Mucosa of rectum (tissue), 2 donors: Measurements from ENCODE around the gene PARD3.
"Not testable (repeated sequence)": the region's sequence is repeated elsewhere in the genome, so short reads cannot be mapped to it uniquely, and the experiment has no call there.

Experiments
- H3K27ac ChIP-seq, 2 donors: one replicate each; pipeline ENCODE4 v1.7.0; 2013; ENCODE audit warnings: inconsistent platforms in 2 of 2, low read depth in 2 of 2, low read length in 2 of 2
- H3K27me3 ChIP-seq, 2 donors: one replicate each; pipeline ENCODE4 v1.7.0; 2013; ENCODE audit warnings: low read length in 2 of 2; ENCODE audit not compliant: control insufficient read depth in 2 of 2, insufficient read depth in 2 of 2
- H3K36me3 ChIP-seq, 2 donors: one replicate each; pipeline ENCODE4 v1.7.0; 2013; ENCODE audit warnings: low read length in 2 of 2; ENCODE audit not compliant: control insufficient read depth in 2 of 2, insufficient read depth in 2 of 2
- H3K4me1 ChIP-seq, 2 donors: one replicate each; pipeline ENCODE4 v1.7.0; 2013; ENCODE audit warnings: low read length in 2 of 2, mild to moderate bottlenecking in 1 of 2; ENCODE audit not compliant: control insufficient read depth in 2 of 2, insufficient read depth in 2 of 2
- H3K4me3 ChIP-seq, 2 donors: one replicate each; pipeline ENCODE4 v1.7.0; 2013; ENCODE audit warnings: low read length in 2 of 2
- H3K9ac ChIP-seq, 2 donors: one replicate each; pipeline ENCODE4 v1.7.0; 2013; ENCODE audit warnings: low read length in 2 of 2, low read depth in 1 of 2, mild to moderate bottlenecking in 1 of 2
- H3K9me3 ChIP-seq, 2 donors: one replicate each; pipeline ENCODE4 v1.7.0; 2013; ENCODE audit warnings: low read length in 2 of 2; ENCODE audit not compliant: control insufficient read depth in 2 of 2
- donor health status: healthy.
- donor health status: Normal muscosa, but diverticular disease.

PARD3 gene

GRCh38 chr10:34710391-34710751 lies 104.7 kb downstream of the PARD3 start:
- H3K27me3 ChIP-seq: no peaks in the 10 kb centered on the region
- no peak overlapping the region for H3K4me3 ChIP-seq
- no peaks in the 10 kb centered on the region for H3K9me3 ChIP-seq
- no peak overlapping the region for H3K9ac ChIP-seq
- peaks cover 0 to 5% of the 10 kb centered on the region in 2 donors for H3K4me1 ChIP-seq
- no peak overlapping the region for H3K27ac ChIP-seq
- no peaks in the 10 kb centered on the region for H3K36me3 ChIP-seq

- H3K4me1 ChIP-seq: peaks cover 0 to 5% of the 10 kb centered on the region in 2 donors
- no peak overlapping the region for H3K27ac ChIP-seq
- H3K4me3 ChIP-seq: no peak overlapping the region
- H3K9ac ChIP-seq: no peak overlapping the region
- H3K27me3 ChIP-seq: no peaks in the 10 kb centered on the region
- no peaks in the 10 kb centered on the region for H3K36me3 ChIP-seq
- no peaks in the 10 kb centered on the region for H3K9me3 ChIP-seq
These were observed 105.3 kb downstream of the PARD3 start for GRCh38 chr10:34709637-34710390.

DNA sequence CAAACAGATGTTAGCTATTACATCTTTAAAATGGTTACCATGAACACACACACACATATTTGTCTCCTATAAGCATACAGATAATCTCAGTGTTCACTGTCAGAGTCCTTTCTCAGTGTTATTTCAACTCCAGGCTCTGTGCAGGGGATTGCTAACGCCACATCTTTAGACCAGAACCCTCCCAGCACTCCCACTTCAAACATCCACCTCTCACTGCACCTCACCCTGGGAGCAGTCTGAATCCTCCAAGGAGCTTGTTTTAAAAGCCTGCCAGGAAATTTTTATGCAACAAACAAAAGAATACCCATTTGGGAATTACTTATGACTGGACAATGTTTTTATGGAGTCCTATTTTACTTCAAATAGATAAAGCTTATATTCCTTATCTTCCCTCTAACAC lies 107.4 kb downstream of the PARD3 start:
- H3K9me3 ChIP-seq: no peaks in the 10 kb centered on the region
- no peak overlapping the region for H3K27ac ChIP-seq
- peaks cover 0 to 3% of the 10 kb centered on the region in 2 donors for H3K4me1 ChIP-seq

GRCh38 chr10:34706992-34707391 lies 108.1 kb downstream of the PARD3 start:
- H3K27ac ChIP-seq, H3K9me3 ChIP-seq, H3K4me1 ChIP-seq, H3K27me3 ChIP-seq, H3K9ac ChIP-seq, H3K36me3 ChIP-seq, H3K4me3 ChIP-seq: not testable (repeated sequence)

More for the DNA sequence above, 107.4 kb downstream of the PARD3 start:
- Histone ChIP-seq H3K27me3 (no peaks in the 10 kb centered on the region), H3K4me3 (no peak overlapping the region), H3K36me3 (no peaks in the 10 kb centered on the region), H3K9ac (no peak overlapping the region)

GRCh38 chr10:34706147-34706546 lies 108.9 kb downstream of the PARD3 start:
- no peak overlapping the region for H3K9ac ChIP-seq
- no peak overlapping the region for H3K27ac ChIP-seq
- no peaks in the 10 kb centered on the region for H3K27me3 ChIP-seq
- H3K4me3 ChIP-seq: no peak overlapping the region
- H3K36me3 ChIP-seq: no peaks in the 10 kb centered on the region
- H3K9me3 ChIP-seq: no peaks in the 10 kb centered on the region
- H3K4me1 ChIP-seq: no peaks in the 10 kb centered on the region

- H3K27me3 ChIP-seq: no peaks in the 10 kb centered on the region
- no peaks in the 10 kb centered on the region for H3K4me1 ChIP-seq
- H3K9ac ChIP-seq: no peak overlapping the region
- H3K27ac ChIP-seq: no peak overlapping the region
- no peaks in the 10 kb centered on the region for H3K9me3 ChIP-seq
- H3K36me3 ChIP-seq: no peaks in the 10 kb centered on the region
- no peak overlapping the region for H3K4me3 ChIP-seq
These were observed 109.5 kb downstream of the PARD3 start for GRCh38 chr10:34705563-34705962.

GRCh38 chr10:34704526-34705184 lies 110.4 kb downstream of the PARD3 start:
- H3K9me3 ChIP-seq: no peaks in the 10 kb centered on the region
- no peaks in the 10 kb centered on the region for H3K36me3 ChIP-seq
- H3K27me3 ChIP-seq: no peaks in the 10 kb centered on the region
- no peak overlapping the region for H3K27ac ChIP-seq
- peaks cover 0 to 4% of the 10 kb centered on the region in 2 donors for H3K4me1 ChIP-seq
- H3K9ac ChIP-seq: no peak overlapping the region
- H3K4me3 ChIP-seq: no peak overlapping the region

DNA sequence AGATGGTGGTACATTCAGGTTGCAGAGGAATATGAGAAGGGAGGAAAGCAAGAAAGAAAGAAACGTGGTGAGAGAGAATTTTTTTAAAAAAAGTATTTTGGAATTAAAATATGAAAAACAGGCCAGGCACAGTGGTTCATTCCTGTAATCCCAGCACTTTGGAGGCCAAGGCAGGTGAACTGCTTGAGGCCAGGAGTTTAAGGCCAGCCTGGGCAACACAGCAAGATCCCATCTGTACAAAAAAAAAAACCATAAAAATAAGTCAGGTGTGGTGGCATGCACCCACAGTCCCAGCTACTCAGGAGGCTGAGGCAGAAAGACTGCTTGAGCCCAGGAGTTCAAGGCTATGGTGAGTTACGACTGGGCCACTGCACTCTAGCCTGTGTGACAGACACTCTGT lies 112.1 kb downstream of the PARD3 start:
- H3K36me3 ChIP-seq: no peaks in the 10 kb centered on the region
- no peak overlapping the region for H3K4me3 ChIP-seq
- no peak overlapping the region for H3K27ac ChIP-seq
- H3K9me3 ChIP-seq: no peaks in the 10 kb centered on the region
- H3K9ac ChIP-seq: no peak overlapping the region
- H3K4me1 ChIP-seq: peaks cover 3 to 4% of the 10 kb centered on the region in 2 donors
- no peaks in the 10 kb centered on the region for H3K27me3 ChIP-seq

DNA sequence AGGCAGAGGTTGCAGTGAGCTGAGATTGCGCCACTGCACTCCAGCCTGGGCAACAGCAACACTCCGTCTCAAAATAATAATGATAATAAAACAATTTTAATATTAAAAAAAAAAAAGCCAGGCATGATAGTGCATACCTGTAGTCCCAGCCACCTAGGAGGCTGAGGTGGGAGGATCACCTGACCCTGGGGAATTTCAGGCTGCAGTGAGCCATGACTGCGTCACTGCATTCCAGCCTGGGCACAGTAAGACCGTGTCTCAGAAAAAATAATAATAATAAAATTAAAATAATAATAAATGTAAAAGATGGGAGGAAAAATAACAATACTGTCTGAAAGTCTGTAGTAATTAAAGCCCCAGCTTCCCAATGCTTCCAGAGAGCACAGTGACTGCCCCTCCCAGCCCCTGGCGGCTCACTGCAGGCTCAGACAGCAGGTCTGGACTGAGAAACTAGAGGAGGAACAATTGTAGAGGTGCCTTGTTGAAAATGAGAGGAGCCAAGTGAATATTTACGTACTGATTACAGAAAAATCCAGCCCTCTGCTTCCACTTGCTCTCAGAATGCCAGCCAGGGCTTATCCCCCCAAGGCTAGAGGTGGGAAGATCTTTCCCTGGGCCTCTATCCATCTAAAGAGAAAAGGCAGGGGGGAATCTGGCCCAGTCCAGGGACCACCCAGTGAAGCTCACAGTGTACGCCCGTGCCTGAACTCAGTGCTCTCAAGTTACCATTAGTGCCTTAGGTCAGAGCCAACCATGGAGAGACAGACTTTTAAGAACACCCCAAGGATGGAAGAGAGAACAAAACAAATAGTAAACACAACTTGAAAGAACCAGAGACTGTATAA lies 112.8 kb downstream of the PARD3 start:
- Histone ChIP-seq H3K4me1 (peaks cover 3 to 4% of the 10 kb centered on the region in 2 donors), H3K9me3 (no peaks in the 10 kb centered on the region), H3K36me3 (no peaks in the 10 kb centered on the region), H3K9ac (no peak overlapping the region), H3K27me3 (no peaks in the 10 kb centered on the region), H3K27ac (no peak overlapping the region), H3K4me3 (no peak overlapping the region)

DNA sequence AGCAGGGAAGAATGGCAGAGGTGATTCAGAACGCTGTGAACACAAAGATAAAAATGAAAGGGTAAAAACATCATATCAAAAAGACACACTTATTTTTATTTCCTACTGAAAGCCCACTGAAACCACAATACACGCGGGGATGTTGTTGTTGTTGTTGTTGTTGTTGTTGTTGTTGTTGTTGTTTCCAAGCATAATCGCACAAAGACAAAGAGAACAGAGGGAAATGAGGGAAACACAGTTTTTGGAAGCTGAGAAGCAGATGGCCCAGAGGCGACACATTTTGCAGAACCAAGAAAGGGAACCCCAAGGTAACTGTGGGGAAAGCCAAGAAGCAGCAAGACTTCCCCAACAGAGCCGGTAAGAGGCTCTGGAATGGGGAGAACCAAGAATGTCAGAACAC lies 113.9 kb downstream of the PARD3 start:
- Histone ChIP-seq H3K36me3 (no peaks in the 10 kb centered on the region), H3K4me3 (no peak overlapping the region), H3K4me1 (peaks cover 3 to 4% of the 10 kb centered on the region in 2 donors), H3K27me3 (no peaks in the 10 kb centered on the region), H3K9me3 (no peaks in the 10 kb centered on the region), H3K27ac (no peak overlapping the region), H3K9ac (no peak overlapping the region)
